HFF-Myc (cell line): ENCODE results near the gene CORIN.
"Not testable (repeated sequence)": the region's sequence is repeated elsewhere in the genome, so short reads cannot be mapped to it uniquely, and the experiment has no call there.

Experiments used
- DNase-seq: peaks from one replicate; pipeline ENCODE4 v3.0.0-alpha.2; 2011; ENCODE audit warnings: low read depth; ENCODE audit errors: extremely low read depth
- H3K4me3 ChIP-seq: replicated peaks from 2 replicates; pipeline ENCODE4 v1.5.1; 2011; ENCODE audit warnings: low read depth, mild to moderate bottlenecking, control low read depth, low read length
- CTCF ChIP-seq: IDR thresholded peaks from 2 replicates; pipeline ENCODE4 v1.5.1; 2012; ENCODE audit warnings: mild to moderate bottlenecking, low read depth, low read length, control low read depth; ENCODE audit errors: missing control alignments

Gene CORIN

GRCh38 chr4:47786958-47787370, 50.9 kb downstream of the CORIN start:
- TF ChIP-seq CTCF: no peak
- no peak for DNase-seq
- no peak overlapping the region for H3K4me3 ChIP-seq

- TF ChIP-seq CTCF: no peak
- DNase-seq: no peak
- no peak overlapping the region for H3K4me3 ChIP-seq
These were observed 52.7 kb downstream of the CORIN start for GRCh38 chr4:47785153-47785552.

- TF ChIP-seq CTCF: no peak
- no peak for DNase-seq
These were observed 53.6 kb downstream of the CORIN start for GRCh38 chr4:47784222-47784621.

GRCh38 chr4:47776353-47776752, 61.5 kb downstream of the CORIN start:
- no peak for DNase-seq
- no peak for TF ChIP-seq CTCF
- no peak overlapping the region for H3K4me3 ChIP-seq

More at GRCh38 chr4:47784222-47784621, 53.6 kb downstream of the CORIN start:
- no peak overlapping the region for H3K4me3 ChIP-seq

GRCh38 chr4:47774079-47774478, 63.8 kb downstream of the CORIN start:
- DNase-seq: no peak
- no peak for TF ChIP-seq CTCF
- H3K4me3 ChIP-seq: no peak overlapping the region

GRCh38 chr4:47771020-47771419, 66.8 kb downstream of the CORIN start:
- no peak for DNase-seq
- no peak for TF ChIP-seq CTCF
- no peak overlapping the region for H3K4me3 ChIP-seq

- DNase-seq, H3K4me3 ChIP-seq: not testable (repeated sequence)
These were observed 69.9 kb downstream of the CORIN start for GRCh38 chr4:47767956-47768355.
